Right atrium auricular region (tissue), 2 donors: ENCODE data around the gene GALNT12. TPM values are rescaled to one million over a fixed set of nuclear protein-coding genes. Genes with fewer than 3 reads are reported as not detected.

ENCODE experiments used
- DNase-seq: peaks from one replicate; pipeline ENCODE4 v3.0.0-alpha.2; 2019; ENCODE audit warnings: low spot score
- H3K27ac ChIP-seq, 2 donors: fragments of 200-600 bp; sonication (generic); 1 replicate in 1 of 2; 2 replicates in 1 of 2; pipeline ENCODE4 v1.5.1; 2016 to 2019
- H3K27me3 ChIP-seq, 2 donors: fragments of 200-600 bp; sonication (generic); one replicate each; pipeline versions ENCODE4 v1.5.1 to v1.6.0; 2017 to 2019
- H3K36me3 ChIP-seq: fragments of 200-600 bp; sonication (generic); one replicate; pipeline ENCODE4 v1.5.1; 2016
- H3K4me1 ChIP-seq, 2 donors: fragments of 200-600 bp; sonication (generic); one replicate each; pipeline versions ENCODE4 v1.5.1 to v1.6.0; 2017 to 2019
- H3K4me3 ChIP-seq, 2 donors: fragments of 200-600 bp; sonication (generic); 1 replicate in 1 of 2; 2 replicates in 1 of 2; pipeline ENCODE4 v1.5.1; 2017 to 2019; ENCODE audit warnings: mild to moderate bottlenecking in 1 of 2, moderate library complexity in 1 of 2
- H3K9me3 ChIP-seq, 2 donors: fragments of 200-600 bp; sonication (generic); one replicate each; pipeline ENCODE4 v1.5.1; 2019
- total RNA-seq, 2 donors: library from RNA; depleted of rRNA; stranded (reverse); fragments of >200 nt; gene quantifications; one replicate each; pipeline ENCODE4 v1.1.0, GENCODE V29; 2016
- TF ChIP-seq, protein P1 (sequence below), 2 donors: fragments of 200-600 bp; sonication (generic); IDR thresholded peaks; one replicate each; pipeline ENCODE4 v1.5.1; 2019; ENCODE audit warnings: antibody characterized with exemption in 2 of 2

The GALNT12 gene
- total RNA-seq, 2 donors from 2014 or later: 0.33 to 2.7 TPM

DNA sequence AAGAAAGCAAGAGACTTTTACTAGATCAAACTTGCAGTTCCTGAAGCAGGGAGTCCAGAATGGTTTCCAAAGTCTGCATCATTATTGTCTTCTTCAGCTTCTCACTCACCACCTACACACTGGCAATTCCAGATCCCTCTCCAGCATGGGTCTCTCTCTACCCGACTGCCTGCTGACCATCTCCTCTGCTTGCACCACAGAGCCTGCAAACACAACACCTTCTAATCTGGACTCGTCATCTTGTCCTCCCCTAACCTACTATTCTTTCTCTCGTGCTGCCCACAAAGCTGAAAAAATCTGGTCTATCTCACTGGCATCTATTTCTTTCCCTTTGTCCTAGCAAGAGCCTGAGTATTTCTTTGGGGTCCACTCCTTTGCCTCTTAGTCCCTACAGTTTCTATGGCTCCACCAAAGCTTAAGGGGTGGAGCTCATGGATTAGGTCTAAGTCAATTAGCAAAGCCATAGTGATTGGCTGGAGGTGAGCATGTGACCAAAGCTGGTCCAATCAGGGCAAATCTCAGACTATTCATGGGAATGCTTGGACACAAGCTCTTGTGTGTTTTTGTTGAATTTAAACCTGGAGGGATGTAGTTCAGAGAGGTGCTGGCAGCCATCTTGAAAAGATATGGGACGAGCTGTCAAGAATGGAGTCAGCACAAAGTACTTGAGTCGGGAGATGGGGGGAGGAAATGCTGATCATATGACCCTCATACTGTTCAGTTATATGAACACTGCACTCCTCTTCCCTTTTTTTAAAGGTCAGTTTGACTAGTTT lies 63.5 kb downstream of the GALNT12 start:
- TF ChIP-seq, protein P1, sequence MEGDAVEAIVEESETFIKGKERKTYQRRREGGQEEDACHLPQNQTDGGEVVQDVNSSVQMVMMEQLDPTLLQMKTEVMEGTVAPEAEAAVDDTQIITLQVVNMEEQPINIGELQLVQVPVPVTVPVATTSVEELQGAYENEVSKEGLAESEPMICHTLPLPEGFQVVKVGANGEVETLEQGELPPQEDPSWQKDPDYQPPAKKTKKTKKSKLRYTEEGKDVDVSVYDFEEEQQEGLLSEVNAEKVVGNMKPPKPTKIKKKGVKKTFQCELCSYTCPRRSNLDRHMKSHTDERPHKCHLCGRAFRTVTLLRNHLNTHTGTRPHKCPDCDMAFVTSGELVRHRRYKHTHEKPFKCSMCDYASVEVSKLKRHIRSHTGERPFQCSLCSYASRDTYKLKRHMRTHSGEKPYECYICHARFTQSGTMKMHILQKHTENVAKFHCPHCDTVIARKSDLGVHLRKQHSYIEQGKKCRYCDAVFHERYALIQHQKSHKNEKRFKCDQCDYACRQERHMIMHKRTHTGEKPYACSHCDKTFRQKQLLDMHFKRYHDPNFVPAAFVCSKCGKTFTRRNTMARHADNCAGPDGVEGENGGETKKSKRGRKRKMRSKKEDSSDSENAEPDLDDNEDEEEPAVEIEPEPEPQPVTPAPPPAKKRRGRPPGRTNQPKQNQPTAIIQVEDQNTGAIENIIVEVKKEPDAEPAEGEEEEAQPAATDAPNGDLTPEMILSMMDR (IDR thresholded peaks at IDR 0.05): no peak
- H3K27ac ChIP-seq: no peak overlapping the region
- no peak for DNase-seq

DNA sequence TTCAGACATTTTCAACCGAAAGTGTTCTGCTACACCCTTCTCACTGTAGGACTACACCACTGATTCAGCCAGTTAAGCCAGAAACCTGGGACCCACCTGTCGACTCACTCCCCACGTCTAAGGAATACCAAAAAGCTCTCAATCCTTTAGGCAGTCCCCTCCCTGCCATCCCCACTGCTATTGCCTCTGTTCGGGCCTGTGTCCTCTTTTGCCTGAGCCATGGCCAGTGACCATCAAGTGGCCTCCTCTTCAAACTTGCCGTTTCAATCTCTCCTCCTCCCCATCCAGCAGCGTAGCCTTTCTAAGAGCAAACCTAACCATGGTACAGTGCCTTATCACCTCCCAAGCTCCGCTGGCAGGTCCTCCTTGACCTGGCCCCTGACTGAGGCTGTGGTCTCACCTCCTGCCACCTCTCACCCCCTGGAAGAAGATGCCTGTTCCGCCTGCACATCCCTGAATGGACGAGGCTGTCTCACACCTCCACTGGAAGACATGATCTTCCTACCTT lies 64.1 kb downstream of the GALNT12 start:
- TF ChIP-seq, protein P1 (IDR thresholded peaks at IDR 0.05): no peak
- no peak overlapping the region for H3K4me3 ChIP-seq
- H3K9me3 ChIP-seq: no peaks in the 10 kb centered on the region
- no peak for DNase-seq
- H3K36me3 ChIP-seq: no peaks in the 10 kb centered on the region
- no peak overlapping the region for H3K27ac ChIP-seq
- H3K27me3 ChIP-seq: no peaks in the 10 kb centered on the region
- peaks cover 0 to 40% of the 10 kb centered on the region in 2 donors for H3K4me1 ChIP-seq

More for the DNA sequence above, 63.5 kb downstream of the GALNT12 start:
- no peaks in the 10 kb centered on the region for H3K36me3 ChIP-seq
- H3K9me3 ChIP-seq: no peaks in the 10 kb centered on the region
- no peak overlapping the region for H3K4me3 ChIP-seq
- no peaks in the 10 kb centered on the region for H3K27me3 ChIP-seq
- peaks cover 0 to 46% of the 10 kb centered on the region in 2 donors for H3K4me1 ChIP-seq

DNA sequence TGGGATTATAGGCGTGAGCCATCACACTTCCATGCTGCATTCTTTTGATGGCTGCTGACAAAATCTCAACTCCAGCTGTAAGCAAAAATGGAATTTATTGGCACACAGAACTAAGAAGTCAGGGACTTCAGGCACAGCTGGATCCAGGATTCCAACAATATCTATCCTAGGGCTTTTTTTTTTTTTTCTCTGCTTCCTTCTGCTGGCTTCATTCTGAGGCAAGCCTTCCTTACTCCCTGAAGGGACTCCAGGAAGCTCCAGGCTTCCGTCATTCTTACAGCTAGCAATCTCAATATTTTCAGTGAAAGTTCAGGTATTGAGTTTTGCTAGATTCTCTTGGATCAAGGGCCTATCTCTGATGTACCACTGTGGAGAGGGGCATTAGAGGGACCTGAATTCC lies 66.1 kb downstream of the GALNT12 start:
- Histone ChIP-seq H3K36me3 (no peaks in the 10 kb centered on the region), H3K27ac (no peak overlapping the region), H3K4me3 (no peak overlapping the region), H3K9me3 (no peaks in the 10 kb centered on the region), H3K4me1 (peaks cover 0 to 22% of the 10 kb centered on the region in 2 donors), H3K27me3 (no peaks in the 10 kb centered on the region)
- TF ChIP-seq, protein P1 (IDR thresholded peaks at IDR 0.05): no peak
- no peak for DNase-seq

DNA sequence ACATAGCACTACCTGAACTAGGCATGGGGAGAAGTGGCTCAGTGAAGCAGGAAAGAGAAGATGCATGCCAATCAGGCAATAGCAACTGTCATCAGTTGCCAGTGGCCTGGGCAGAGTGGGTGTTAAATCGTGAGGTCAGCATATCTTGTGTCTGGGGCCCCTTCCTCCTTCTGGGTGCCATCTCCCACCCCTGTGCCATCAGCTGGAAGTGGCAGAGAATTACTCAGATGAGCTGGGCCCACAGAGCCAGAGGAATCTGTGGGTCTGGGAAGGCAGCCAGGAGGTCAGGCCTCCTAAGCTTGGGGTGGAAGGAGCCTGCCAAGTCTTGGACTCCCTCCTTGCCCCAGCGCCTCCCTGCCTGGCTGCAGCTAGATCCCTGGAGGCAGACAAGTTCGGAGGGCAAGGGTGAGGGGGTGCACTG lies 66.5 kb downstream of the GALNT12 start:
- Histone ChIP-seq H3K36me3 (no peaks in the 10 kb centered on the region), H3K9me3 (no peaks in the 10 kb centered on the region), H3K27me3 (no peaks in the 10 kb centered on the region), H3K4me3 (no peak overlapping the region), H3K4me1 (peaks cover 0 to 22% of the 10 kb centered on the region in 2 donors), H3K27ac (no peak overlapping the region)
- DNase-seq: peak; percentile 56
- TF ChIP-seq, protein P1 (IDR thresholded peaks at IDR 0.05): no peak

DNA sequence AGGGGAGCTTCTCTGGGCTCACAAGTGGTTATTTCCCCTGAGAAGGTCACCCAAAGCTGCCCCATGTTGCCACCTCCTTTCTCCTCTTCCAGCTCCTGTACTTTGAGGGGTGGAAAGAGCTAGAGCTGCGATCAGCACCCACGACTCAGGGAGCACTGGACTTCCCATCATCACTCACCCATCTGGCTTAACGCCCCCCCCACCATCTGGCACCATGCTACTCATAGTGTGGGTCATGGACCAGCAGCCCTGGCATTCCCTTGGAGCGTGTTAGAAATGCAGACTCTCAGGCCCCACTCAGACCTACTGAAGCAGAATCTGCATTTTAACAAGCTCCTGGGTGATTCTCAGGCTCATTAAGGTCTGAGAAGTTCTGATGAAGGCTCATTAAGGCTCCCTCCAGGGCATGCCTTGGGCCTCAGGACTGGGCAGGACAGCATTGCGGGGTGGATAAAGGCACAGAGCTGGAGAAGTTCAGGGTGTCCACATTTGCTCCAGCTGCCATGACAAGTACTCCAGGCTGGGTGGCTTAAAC lies 67.3 kb downstream of the GALNT12 start:
- H3K27me3 ChIP-seq: no peaks in the 10 kb centered on the region
- peak; percentile 53 for DNase-seq
- H3K4me1 ChIP-seq: peaks cover 0 to 23% of the 10 kb centered on the region in 2 donors
- H3K27ac ChIP-seq: no peak overlapping the region
- H3K4me3 ChIP-seq: no peak overlapping the region
- H3K36me3 ChIP-seq: no peaks in the 10 kb centered on the region
- TF ChIP-seq, protein P1 (IDR thresholded peaks at IDR 0.05): no peak
- H3K9me3 ChIP-seq: no peaks in the 10 kb centered on the region
